Testis (tissue), 3 donors: ENCODE results near the gene RPS14. TPM values are rescaled to one million over a fixed set of nuclear protein-coding genes. Genes with fewer than 3 reads are reported as not detected.

Experiments used
- DNase-seq: peaks from one replicate; pipeline ENCODE4 v3.0.0-alpha.2; 2019
- H3K27ac ChIP-seq, 2 donors: fragments of 200-600 bp; sonication (generic); one replicate each; pipeline ENCODE4 v1.5.1; 2019
- H3K27me3 ChIP-seq: fragments of 200-600 bp; sonication (generic); one replicate; pipeline ENCODE4 v1.5.1; 2019
- H3K36me3 ChIP-seq: fragments of 200-600 bp; sonication (generic); one replicate; pipeline ENCODE4 v1.5.1; 2017; ENCODE audit warnings: low read depth; ENCODE audit errors: missing control alignments
- H3K4me1 ChIP-seq: fragments of 200-600 bp; sonication (generic); one replicate; pipeline ENCODE4 v1.5.1; 2019
- H3K4me3 ChIP-seq, 2 donors: fragments of 200-600 bp; sonication (generic); one replicate each; pipeline ENCODE4 v1.5.1; 2017 to 2019
- H3K9me3 ChIP-seq: fragments of 200-600 bp; sonication (generic); one replicate; pipeline ENCODE4 v1.5.1; 2017
- POLR2A ChIP-seq: fragments of 450-650 bp; IDR thresholded peaks from one replicate; pipeline ENCODE4 v1.6.1; 2017; ENCODE audit warnings: antibody characterized with exemption, mild to moderate bottlenecking, moderate library complexity
- WGBS, 2 donors: methylation state at CpG; one replicate each; pipeline ENCODE4 v1.1.5; 2018; 5-methylcytosine and 5-hydroxymethylcytosine counted together
- intact Hi-C: fragments of 100-400 bp; cut with DNase I; formaldehyde crosslinking; loops from one replicate; pipeline ENCODE4 v1.15.1; 2023; ENCODE audit warnings: low total_unique reads
- polyA plus RNA-seq: library from polyadenylated mRNA; stranded (reverse); fragments of 350-450 nt; fragmentation: Illumina TruSeq; extraction: RNeasy Lipid Tissue Mini Kit (QIAGEN cat#74804); gene quantifications from one replicate; pipeline ENCODE4 v1.2.3, GENCODE V29; 2014; ENCODE audit warnings: low read depth, low replicate concordance; ENCODE audit not compliant: insufficient read depth
- total RNA-seq, 2 donors: library from RNA; depleted of rRNA; stranded (reverse); fragments of >200 nt; gene quantifications; one replicate each; pipeline ENCODE4 v1.2.3, GENCODE V29; 2016
- TF ChIP-seq, protein P1 (sequence below), 3 experiments: fragments of 450-650 bp in 2 of 3; fragments of 200-600 bp in 1 of 3; sonication (generic) in 1 of 3; IDR thresholded peaks; one replicate each; pipeline ENCODE4 v1.5.1; 2016 to 2019; ENCODE audit warnings: antibody characterized with exemption in 3 of 3, mild to moderate bottlenecking in 2 of 3, moderate library complexity in 1 of 3

RPS14 gene
- total and polyA plus RNA-seq, 3 donors from 2014 or later, result 781 to 1,273 (median 1,234) TPM

DNA sequence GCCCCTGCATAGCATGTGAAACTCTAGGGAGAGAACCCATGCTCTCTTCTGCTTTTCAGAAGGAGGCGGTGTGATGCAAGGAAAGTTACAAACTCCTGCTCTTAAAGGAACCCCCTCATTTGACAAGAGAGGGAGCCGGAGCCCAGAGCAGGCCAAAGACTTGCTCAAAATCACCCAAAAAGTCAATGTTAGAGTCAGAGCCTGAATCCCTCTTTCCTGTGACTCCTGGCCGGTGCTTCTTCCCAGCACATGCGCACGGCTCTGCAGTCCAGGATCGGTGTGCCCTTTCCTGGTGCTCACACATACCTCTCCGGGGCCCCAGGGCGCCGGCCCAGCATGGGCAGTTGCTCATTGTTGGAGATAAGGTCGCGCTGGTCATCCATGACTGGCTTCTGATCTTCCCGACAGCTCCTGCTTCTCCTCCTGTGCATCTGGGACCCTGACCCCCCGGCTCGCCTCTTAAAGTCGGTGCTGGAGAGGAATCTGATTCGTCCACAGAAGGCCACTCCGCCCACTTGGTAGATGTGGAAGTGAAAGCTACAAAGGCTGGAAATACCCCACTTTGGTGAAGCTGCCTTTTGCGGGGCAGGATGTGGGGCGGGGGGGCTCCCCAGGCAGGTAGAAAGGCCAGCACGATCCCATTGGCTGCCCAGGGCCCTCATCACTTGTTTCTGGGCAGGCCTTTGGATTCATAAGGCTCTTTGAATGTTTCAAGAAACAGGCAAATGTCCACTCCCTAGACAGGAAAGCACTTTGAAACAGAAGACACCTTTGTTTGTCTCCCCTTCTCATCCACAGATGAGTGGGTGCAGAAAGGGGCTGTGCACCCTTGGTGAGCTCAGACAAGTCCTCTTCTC is 37.0 kb downstream of the RPS14 start, which contains the start of gene CD74:
Gene CD74 (minus strand): TSS at position 592 of the 857 bp plus-strand sequence. CDS start 161 bp downstream, at position 431.
- 2 to 10% methylated on average over 3 to 20 of the region's 20 CpGs for WGBS, 2 donors
- no peaks in the 10 kb centered on the region for H3K9me3 ChIP-seq
- no peak for TF ChIP-seq POLR2A
- TF ChIP-seq, protein P1, sequence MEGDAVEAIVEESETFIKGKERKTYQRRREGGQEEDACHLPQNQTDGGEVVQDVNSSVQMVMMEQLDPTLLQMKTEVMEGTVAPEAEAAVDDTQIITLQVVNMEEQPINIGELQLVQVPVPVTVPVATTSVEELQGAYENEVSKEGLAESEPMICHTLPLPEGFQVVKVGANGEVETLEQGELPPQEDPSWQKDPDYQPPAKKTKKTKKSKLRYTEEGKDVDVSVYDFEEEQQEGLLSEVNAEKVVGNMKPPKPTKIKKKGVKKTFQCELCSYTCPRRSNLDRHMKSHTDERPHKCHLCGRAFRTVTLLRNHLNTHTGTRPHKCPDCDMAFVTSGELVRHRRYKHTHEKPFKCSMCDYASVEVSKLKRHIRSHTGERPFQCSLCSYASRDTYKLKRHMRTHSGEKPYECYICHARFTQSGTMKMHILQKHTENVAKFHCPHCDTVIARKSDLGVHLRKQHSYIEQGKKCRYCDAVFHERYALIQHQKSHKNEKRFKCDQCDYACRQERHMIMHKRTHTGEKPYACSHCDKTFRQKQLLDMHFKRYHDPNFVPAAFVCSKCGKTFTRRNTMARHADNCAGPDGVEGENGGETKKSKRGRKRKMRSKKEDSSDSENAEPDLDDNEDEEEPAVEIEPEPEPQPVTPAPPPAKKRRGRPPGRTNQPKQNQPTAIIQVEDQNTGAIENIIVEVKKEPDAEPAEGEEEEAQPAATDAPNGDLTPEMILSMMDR (IDR thresholded peaks at IDR 0.05), result no peak
- H3K4me3 ChIP-seq, result peak within 1 kb of the TSS; percentile 52 to 61
- intact Hi-C loops, result no loop called here
- H3K27me3 ChIP-seq, result no peaks in the 10 kb centered on the region
- peak; percentile 91 for DNase-seq
- peak within 1 kb of the TSS; percentile 72 to 85 for H3K27ac ChIP-seq
- H3K36me3 ChIP-seq, result no peaks in the 10 kb centered on the region
- peaks cover 11% of the 10 kb centered on the region for H3K4me1 ChIP-seq

DNA sequence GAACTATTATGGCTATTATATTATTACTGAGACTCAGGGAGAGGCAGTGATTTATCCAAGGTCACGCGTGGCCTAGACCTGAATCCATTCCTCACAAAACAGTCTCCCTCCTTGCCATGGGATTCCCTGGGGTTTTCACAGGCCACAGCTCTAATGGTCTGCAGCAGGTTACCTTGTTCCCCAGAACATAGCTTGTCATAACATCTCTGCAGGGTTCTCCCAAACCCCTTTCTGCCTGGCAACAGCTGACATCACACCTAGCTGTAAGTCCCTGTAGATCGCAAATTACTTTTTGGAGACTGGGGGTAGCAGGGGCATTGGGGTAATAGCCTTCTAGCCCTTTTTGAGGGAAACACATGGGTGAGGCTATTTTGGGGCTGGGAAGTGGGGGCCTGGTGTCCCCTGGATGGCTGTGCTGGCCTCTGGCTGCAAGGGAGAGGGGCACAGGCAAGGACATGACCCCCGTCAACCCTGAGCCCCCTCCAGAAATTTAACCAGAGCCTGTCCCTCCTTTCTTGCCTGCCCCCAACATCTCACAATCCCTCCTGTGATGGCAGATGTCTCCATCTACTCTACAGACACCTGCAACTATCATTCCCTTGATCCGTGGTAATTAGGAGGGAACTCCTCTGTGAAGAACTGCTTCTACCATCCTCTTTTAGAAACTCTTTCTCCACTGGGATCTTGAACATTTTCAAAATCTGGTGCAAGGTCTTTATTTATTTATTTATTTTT is 38.1 kb downstream of the RPS14 start:
- WGBS, 2 donors, result 76 to 83% methylated on average over 5 of the region's 5 CpGs

DNA sequence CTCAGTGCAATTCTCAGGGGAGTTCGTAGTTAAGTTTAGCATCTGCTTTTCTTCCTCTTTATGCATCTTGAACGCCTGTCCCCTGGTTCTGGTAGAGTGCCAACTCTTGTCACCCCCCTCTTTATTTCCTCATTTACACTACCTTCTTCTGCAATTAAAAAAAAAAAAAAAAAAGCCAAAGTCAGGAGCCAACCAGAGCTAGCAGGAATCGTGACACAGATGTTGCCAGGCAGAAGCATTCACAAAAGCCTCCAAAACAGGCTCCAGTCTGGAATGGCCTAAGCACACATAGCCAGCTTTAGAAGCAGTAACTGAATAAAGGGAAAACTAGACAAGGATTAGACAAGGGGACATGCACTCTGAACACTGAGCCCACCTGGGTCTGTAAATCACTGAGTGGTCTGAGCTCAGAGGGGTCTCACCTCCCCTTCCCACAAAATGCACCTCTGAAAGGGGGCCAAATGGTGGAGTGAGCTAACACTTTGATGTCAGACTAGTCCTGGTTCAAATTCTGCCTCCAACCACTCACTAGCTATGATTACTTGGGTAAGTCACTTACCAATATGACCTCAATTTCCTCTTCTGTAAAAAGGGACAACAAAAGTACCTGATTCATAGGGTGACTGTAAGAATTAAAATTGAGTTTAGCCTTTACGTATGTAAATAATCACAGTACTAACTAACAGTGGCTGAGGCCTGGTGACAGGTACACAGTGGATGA is 38.9 kb downstream of the RPS14 start:
- TF ChIP-seq, protein P1 (IDR thresholded peaks at IDR 0.05), result no peak
- TF ChIP-seq POLR2A, result no peak
- Histone ChIP-seq H3K27me3 (no peaks in the 10 kb centered on the region), H3K9me3 (no peaks in the 10 kb centered on the region), H3K4me3 (peak overlapping the region; percentile 13), H3K27ac (peak overlapping the region; percentile 21 to 85), H3K4me1 (peaks cover 11% of the 10 kb centered on the region), H3K36me3 (no peaks in the 10 kb centered on the region)
- peak; percentile 81 for DNase-seq
- 31 to 51% methylated on average over 4 of the region's 4 CpGs for WGBS, 2 donors
- intact Hi-C loops, result no loop called here

More for the DNA sequence above, 38.1 kb downstream of the RPS14 start:
- intact Hi-C loops, result no loop called here
- H3K36me3 ChIP-seq, result no peaks in the 10 kb centered on the region
- peak; percentile 58 for DNase-seq
- H3K9me3 ChIP-seq, result no peaks in the 10 kb centered on the region
- H3K4me3 ChIP-seq, result peak overlapping the region in 1 of 2 donors; percentile 52
- peak overlapping the region; percentile 21 to 85 for H3K27ac ChIP-seq
- H3K4me1 ChIP-seq, result peaks cover 11% of the 10 kb centered on the region
- no peaks in the 10 kb centered on the region for H3K27me3 ChIP-seq
- no peak for TF ChIP-seq POLR2A
- TF ChIP-seq, protein P1 (IDR thresholded peaks at IDR 0.05), result no peak

DNA sequence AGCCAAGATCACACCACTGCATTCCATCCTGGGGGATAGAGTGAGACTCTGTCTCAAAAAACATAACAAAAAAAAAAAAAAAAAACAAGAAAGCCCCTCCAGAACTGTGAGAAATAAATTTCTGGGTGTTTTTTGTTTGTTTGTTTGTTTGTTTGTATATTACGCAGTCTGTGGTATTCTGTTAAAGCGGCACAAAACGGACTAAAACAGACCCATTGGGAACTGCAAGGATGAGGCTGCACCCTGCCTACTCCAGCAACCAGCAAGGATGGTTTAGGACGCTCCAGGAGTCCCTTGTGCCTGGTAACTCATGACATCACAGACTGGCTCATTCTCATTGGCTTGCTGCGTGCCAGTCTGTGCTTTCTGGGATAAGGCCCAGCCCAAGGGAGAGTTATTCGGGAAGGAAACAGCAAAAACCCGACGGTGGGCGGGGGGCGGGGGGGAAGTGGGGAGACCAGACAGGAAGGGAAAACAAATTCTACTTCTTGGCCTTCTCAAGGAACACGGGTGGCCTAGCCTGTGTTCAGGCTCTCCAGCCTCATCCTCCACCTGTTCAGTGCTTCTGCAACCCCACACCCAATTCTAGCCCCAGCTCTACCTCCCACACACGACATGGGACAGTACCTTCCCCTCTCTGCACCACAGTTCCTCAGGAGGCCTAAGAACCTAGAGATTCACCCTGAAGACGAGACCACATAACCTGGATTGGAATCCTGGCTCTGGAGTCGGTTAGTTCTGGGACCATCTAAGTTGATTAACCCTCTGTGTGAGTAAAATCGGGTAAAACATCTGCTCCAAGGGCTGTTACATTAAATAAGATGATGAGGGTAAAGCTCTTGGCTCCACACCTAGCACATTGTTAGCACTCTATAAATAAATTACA is 39.7 kb downstream of the RPS14 start:
- Histone ChIP-seq H3K27ac (peak overlapping the region; percentile 61 to 78), H3K4me3 (peak overlapping the region in 1 of 2 donors; percentile 13), H3K27me3 (no peaks in the 10 kb centered on the region), H3K36me3 (no peaks in the 10 kb centered on the region), H3K4me1 (peaks cover 11% of the 10 kb centered on the region), H3K9me3 (no peaks in the 10 kb centered on the region)
- intact Hi-C loops, result no loop called here
- no peak for TF ChIP-seq POLR2A
- TF ChIP-seq, protein P1 (IDR thresholded peaks at IDR 0.05), result no peak
- peak; percentile 91 for DNase-seq
- 7 to 12% methylated on average over 15 of the region's 15 CpGs for WGBS, 2 donors
